ENCODE results near the gene COL5A1. TPM values are rescaled to one million over a fixed set of nuclear protein-coding genes. Genes with fewer than 3 reads are reported as not detected.
A peak's percentile ranks its signal among the peaks of the same experiment; 100 is the strongest.

Gene COL5A1
- total RNA-seq, 1 donor: 801 TPM

DNA sequence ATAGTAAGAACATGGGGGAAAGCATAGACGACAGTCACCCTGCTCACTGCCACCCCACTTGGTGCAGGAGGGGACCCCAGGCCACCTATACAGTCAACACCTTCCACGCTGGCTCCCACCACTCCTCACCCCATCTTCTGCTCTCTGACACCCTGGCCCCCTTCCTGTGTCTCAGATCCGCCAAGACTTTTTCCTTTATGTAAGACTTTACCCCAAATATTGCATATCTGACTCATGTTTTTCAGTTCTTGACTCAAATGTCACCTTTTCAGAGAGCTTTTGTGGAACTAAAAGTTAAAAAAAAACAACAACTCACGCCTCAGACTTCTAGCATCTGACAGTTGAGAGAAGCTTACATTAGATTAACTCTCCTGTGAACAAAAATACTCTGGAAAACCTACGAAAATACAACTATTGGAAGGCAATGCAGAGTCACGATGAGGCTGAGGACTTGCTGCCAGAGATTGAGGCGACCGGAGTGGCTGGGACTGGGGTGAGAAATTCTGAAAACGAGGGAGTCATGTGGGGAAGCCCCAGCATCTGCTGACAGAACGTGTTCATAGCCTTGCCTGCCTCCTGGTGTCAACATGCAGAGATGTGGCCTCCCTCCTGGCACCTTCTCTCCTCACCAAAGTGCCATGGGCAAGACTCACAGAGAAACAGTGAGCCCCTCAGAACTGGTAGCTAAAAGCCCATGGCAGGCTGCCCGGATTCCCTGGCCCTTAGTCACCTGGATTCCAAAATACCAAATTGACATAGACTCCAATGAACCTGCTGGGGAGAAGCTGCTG, 216.6 kb downstream of the COL5A1 start:
- no peak overlapping the region for H2AFZ ChIP-seq (ENCODE audit: low read length)
- H3K79me2 ChIP-seq (ENCODE audit: insufficient read depth, low read length): no peaks in the 10 kb centered on the region
- no peaks in the 10 kb centered on the region for H3K27me3 ChIP-seq (ENCODE audit: insufficient read depth, low read length)
- peak overlapping the region; percentile 19 for H3K4me2 ChIP-seq (ENCODE audit: insufficient read depth, low read length)
- H3K4me1 ChIP-seq (ENCODE audit: insufficient read depth, low read length): peaks cover 8% of the 10 kb centered on the region
- H3K4me3 ChIP-seq (ENCODE audit: insufficient read depth, low read length): no peak overlapping the region
- H4K20me1 ChIP-seq (ENCODE audit: insufficient read depth, low read length): no peaks in the 10 kb centered on the region
- peak; percentile 13 for TF ChIP-seq CTCF (IDR thresholded peaks at IDR 0.05; ENCODE audit: extremely low read depth, low read depth, low read length)
- no peaks in the 10 kb centered on the region for H3K9me3 ChIP-seq (ENCODE audit: low read depth, low read length)
- no peaks in the 10 kb centered on the region for H3K36me3 ChIP-seq (ENCODE audit: insufficient read depth, low read length)
- no peak overlapping the region for H3K27ac ChIP-seq (ENCODE audit: low read depth, low read length)
- DNase-seq (ENCODE audit: insufficient read length, low spot score, missing footprints): peak; percentile 82

DNA sequence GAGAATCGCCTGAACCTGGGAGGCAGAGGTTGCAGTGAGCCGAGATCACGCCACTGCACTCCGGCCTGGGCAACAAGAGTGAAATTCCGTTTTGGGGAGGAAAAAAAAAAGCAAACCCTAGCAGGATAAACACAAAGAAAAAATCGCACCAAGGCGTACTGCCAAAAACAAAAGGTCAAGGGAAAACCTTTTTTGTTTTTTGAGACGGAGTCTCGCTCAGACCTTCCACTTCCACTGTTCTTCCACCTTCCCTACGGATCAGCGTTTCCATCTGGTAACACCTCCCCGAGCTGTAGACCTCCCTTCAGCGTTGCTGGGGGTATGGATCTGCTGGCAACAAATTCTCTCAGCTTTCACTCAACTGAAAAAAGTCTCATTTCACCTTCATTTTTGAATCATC, 218.9 kb downstream of the COL5A1 start:
- Histone ChIP-seq H3K27ac (ENCODE audit: low read depth, low read length) (no peak overlapping the region), H3K4me2 (ENCODE audit: insufficient read depth, low read length) (no peak overlapping the region), H3K27me3 (ENCODE audit: insufficient read depth, low read length) (peaks cover 6% of the 10 kb centered on the region), H3K9me3 (ENCODE audit: low read depth, low read length) (no peaks in the 10 kb centered on the region), H2AFZ (ENCODE audit: low read length) (no peak overlapping the region), H3K4me3 (ENCODE audit: insufficient read depth, low read length) (no peak overlapping the region), H3K36me3 (ENCODE audit: insufficient read depth, low read length) (no peaks in the 10 kb centered on the region), H4K20me1 (ENCODE audit: insufficient read depth, low read length) (no peaks in the 10 kb centered on the region), H3K79me2 (ENCODE audit: insufficient read depth, low read length) (no peaks in the 10 kb centered on the region), H3K4me1 (ENCODE audit: insufficient read depth, low read length) (peaks cover 12% of the 10 kb centered on the region)
- DNase-seq (ENCODE audit: insufficient read length, low spot score, missing footprints): no peak
- TF ChIP-seq CTCF (IDR thresholded peaks at IDR 0.05; ENCODE audit: extremely low read depth, low read depth, low read length): no peak

GRCh38 chr9:134861595-134862334, 220.2 kb downstream of the COL5A1 start:
- no peak for DNase-seq (ENCODE audit: insufficient read length, low spot score, missing footprints)
- Histone ChIP-seq H3K36me3 (ENCODE audit: insufficient read depth, low read length) (no peaks in the 10 kb centered on the region), H3K9me3 (ENCODE audit: low read depth, low read length) (no peaks in the 10 kb centered on the region), H3K27me3 (ENCODE audit: insufficient read depth, low read length) (peaks cover 6% of the 10 kb centered on the region), H2AFZ (ENCODE audit: low read length) (no peak overlapping the region), H3K27ac (ENCODE audit: low read depth, low read length) (no peak overlapping the region), H3K4me1 (ENCODE audit: insufficient read depth, low read length) (peaks cover 12% of the 10 kb centered on the region), H3K4me2 (ENCODE audit: insufficient read depth, low read length) (no peak overlapping the region), H3K79me2 (ENCODE audit: insufficient read depth, low read length) (no peaks in the 10 kb centered on the region), H3K4me3 (ENCODE audit: insufficient read depth, low read length) (no peak overlapping the region), H4K20me1 (ENCODE audit: insufficient read depth, low read length) (no peaks in the 10 kb centered on the region)
- no peak for TF ChIP-seq CTCF (IDR thresholded peaks at IDR 0.05; ENCODE audit: extremely low read depth, low read depth, low read length)

DNA sequence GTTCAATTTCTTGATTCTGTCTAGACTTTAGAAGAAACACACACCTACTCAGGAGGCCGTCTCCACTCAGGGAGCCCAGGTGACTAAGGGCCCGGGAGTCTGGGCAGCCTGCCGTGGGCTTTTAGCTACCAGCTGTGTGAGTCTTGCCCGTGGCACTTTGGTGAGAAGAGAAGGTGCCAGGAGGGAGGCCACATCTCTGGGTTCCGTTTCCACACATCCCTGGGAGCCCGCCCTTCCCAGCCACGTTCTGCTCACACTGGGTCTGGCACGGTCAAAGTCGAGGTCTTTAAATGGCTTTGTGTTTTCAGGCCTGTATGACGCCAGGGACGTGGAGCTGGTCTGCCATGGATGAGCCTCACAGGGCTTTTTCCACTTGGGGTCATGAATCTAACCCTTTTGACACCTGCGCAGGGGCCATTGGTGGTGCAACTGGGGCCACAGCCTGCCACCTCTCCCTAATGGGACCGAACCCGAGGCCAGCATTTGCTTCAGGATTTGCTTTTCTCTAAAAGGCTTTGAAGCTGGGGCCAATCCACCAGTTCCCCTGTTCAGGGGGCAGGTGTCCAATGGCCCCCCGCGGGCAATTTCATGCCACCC, 221.8 kb downstream of the COL5A1 start:
- H3K4me2 ChIP-seq (ENCODE audit: insufficient read depth, low read length): no peak overlapping the region
- no peak overlapping the region for H2AFZ ChIP-seq (ENCODE audit: low read length)
- no peaks in the 10 kb centered on the region for H3K79me2 ChIP-seq (ENCODE audit: insufficient read depth, low read length)
- no peak for TF ChIP-seq CTCF (IDR thresholded peaks at IDR 0.05; ENCODE audit: extremely low read depth, low read depth, low read length)
- H4K20me1 ChIP-seq (ENCODE audit: insufficient read depth, low read length): no peaks in the 10 kb centered on the region
- H3K36me3 ChIP-seq (ENCODE audit: insufficient read depth, low read length): no peaks in the 10 kb centered on the region
- H3K27me3 ChIP-seq (ENCODE audit: insufficient read depth, low read length): peaks cover 6% of the 10 kb centered on the region
- DNase-seq (ENCODE audit: insufficient read length, low spot score, missing footprints): no peak
- no peak overlapping the region for H3K4me3 ChIP-seq (ENCODE audit: insufficient read depth, low read length)
- H3K9me3 ChIP-seq (ENCODE audit: low read depth, low read length): no peaks in the 10 kb centered on the region
- H3K4me1 ChIP-seq (ENCODE audit: insufficient read depth, low read length): peaks cover 7% of the 10 kb centered on the region
- H3K27ac ChIP-seq (ENCODE audit: low read depth, low read length): no peak overlapping the region

Measured in osteoblast (primary cell).